Neuronal stem cell (in vitro differentiated cells): ENCODE measurements around the gene KIAA1671.

Experiments used
- DNase-seq: peaks from one replicate; pipeline ENCODE4 v3.0.0-alpha.2; 2013; ENCODE audit warnings: low spot score
- H2AFZ ChIP-seq: one replicate; pipeline ENCODE4 v1.6.1; 2013; ENCODE audit warnings: mild to moderate bottlenecking, low read length, inconsistent platforms
- H2AK5ac ChIP-seq: 2 replicates; pipeline ENCODE4 v1.6.1; 2013; ENCODE audit warnings: low read depth, mild to moderate bottlenecking, inconsistent platforms, low read length, moderate library complexity, mixed read lengths
- H2BK120ac ChIP-seq: 2 replicates; pipeline ENCODE4 v1.6.1; 2013; ENCODE audit warnings: low read depth, mild to moderate bottlenecking, inconsistent platforms, low read length, moderate library complexity, mixed read lengths
- H2BK12ac ChIP-seq: one replicate; pipeline ENCODE4 v1.6.1; 2013; ENCODE audit warnings: low read length, inconsistent platforms
- H2BK15ac ChIP-seq: 2 replicates; pipeline ENCODE4 v1.6.1; 2013; ENCODE audit warnings: mild to moderate bottlenecking, low read length, inconsistent platforms, mixed read lengths
- H2BK5ac ChIP-seq: one replicate; pipeline ENCODE4 v1.6.1; 2013; ENCODE audit warnings: inconsistent platforms, mild to moderate bottlenecking, low read length, moderate library complexity
- H3K14ac ChIP-seq: one replicate; pipeline ENCODE4 v1.6.1; 2013; ENCODE audit warnings: low read length, inconsistent platforms
- H3K18ac ChIP-seq: 2 replicates; pipeline ENCODE4 v1.6.1; 2013; ENCODE audit warnings: low read length, inconsistent platforms
- H3K23ac ChIP-seq: 2 replicates; pipeline ENCODE4 v1.6.1; 2013; ENCODE audit warnings: low read depth, mild to moderate bottlenecking, mixed read lengths, low read length, inconsistent platforms; ENCODE audit not compliant: poor library complexity
- H3K27ac ChIP-seq: replicated peaks from 3 replicates; pipeline ENCODE4 v1.5.1; 2013; ENCODE audit warnings: low read length, inconsistent platforms
- H3K27me3 ChIP-seq, 3 experiments: 2 replicates each; pipeline ENCODE4 v1.6.1; 2013; ENCODE audit warnings: low read length in 3 of 3, mild to moderate bottlenecking in 2 of 3, inconsistent platforms in 1 of 3, low read depth in 1 of 3, mixed read lengths in 1 of 3, moderate library complexity in 1 of 3; ENCODE audit not compliant: control insufficient read depth in 3 of 3, insufficient read depth in 3 of 3
- H3K36me3 ChIP-seq, 2 donors: replicated peaks in 1 of 2; 2 replicates each; pipeline ENCODE4 v1.6.1; 2013; ENCODE audit warnings: low read length in 2 of 2; ENCODE audit not compliant: control insufficient read depth in 2 of 2, insufficient read depth in 2 of 2
- H3K4ac ChIP-seq: 2 replicates; pipeline ENCODE4 v1.6.1; 2013; ENCODE audit warnings: inconsistent platforms, mild to moderate bottlenecking, low read length, moderate library complexity
- H3K4me1 ChIP-seq, 2 donors: 1 replicate in 1 of 2; 2 replicates in 1 of 2; pipeline ENCODE4 v1.6.1; 2013; ENCODE audit warnings: low read length in 2 of 2, low read depth in 1 of 2; ENCODE audit not compliant: control insufficient read depth in 2 of 2, insufficient read depth in 1 of 2
- H3K4me2 ChIP-seq: one replicate; pipeline ENCODE4 v1.6.1; 2013; ENCODE audit warnings: mild to moderate bottlenecking, low read length, inconsistent platforms; ENCODE audit not compliant: insufficient read depth, poor library complexity, severe bottlenecking
- H3K4me3 ChIP-seq, 2 donors: 2 replicates each; pipeline ENCODE4 v1.5.1; 2013; ENCODE audit warnings: low read length in 2 of 2, mild to moderate bottlenecking in 2 of 2, inconsistent platforms in 1 of 2, moderate library complexity in 1 of 2
- H3K79me1 ChIP-seq: one replicate; pipeline ENCODE4 v1.6.1; 2013; ENCODE audit warnings: low read depth, mild to moderate bottlenecking, inconsistent platforms, low read length, moderate library complexity
- H3K9ac ChIP-seq: one replicate; pipeline ENCODE4 v1.6.1; 2013; ENCODE audit warnings: mild to moderate bottlenecking, low read depth, low read length, inconsistent platforms; ENCODE audit not compliant: poor library complexity
- H3K9me3 ChIP-seq, 2 donors: replicated peaks in 1 of 2; 2 replicates each; pipeline versions ENCODE3 to v1.6.1; 2013; ENCODE audit warnings: low read length in 2 of 2, mild to moderate bottlenecking in 2 of 2, inconsistent platforms in 1 of 2, low read depth in 1 of 2, mixed read lengths in 1 of 2, moderate library complexity in 1 of 2; ENCODE audit not compliant: control insufficient read depth in 2 of 2, insufficient read depth in 1 of 2
- H4K8ac ChIP-seq: one replicate; pipeline ENCODE4 v1.6.1; 2013; ENCODE audit warnings: low read depth, mild to moderate bottlenecking, inconsistent platforms, low read length, moderate library complexity
- H4K91ac ChIP-seq: one replicate; pipeline ENCODE4 v1.6.1; 2013; ENCODE audit warnings: low read length, low read depth, mild to moderate bottlenecking, inconsistent platforms; ENCODE audit not compliant: poor library complexity
- WGBS, 2 donors: extraction: QIAGEN DNeasy Blood & Tissue Kit; methylation state at CpG; one replicate each; pipeline ENCODE4 v1.1.7; 2013; ENCODE audit warnings: missing lambda C conversion rate in 2 of 2, mixed read lengths in 1 of 2; ENCODE audit not compliant: insufficient read length in 2 of 2, insufficient replicate concordance in 1 of 2; ENCODE audit errors: extremely low coverage in 2 of 2; 5-methylcytosine and 5-hydroxymethylcytosine counted together

KIAA1671 gene

GRCh38 chr22:24992946-24993345, 40.4 kb downstream of the KIAA1671 start:
- no peak overlapping the region for H4K91ac ChIP-seq
- H3K14ac ChIP-seq = no peak overlapping the region
- no peak overlapping the region for H3K27ac ChIP-seq
- no peaks in the 10 kb centered on the region for H3K27me3 ChIP-seq
- H3K4ac ChIP-seq = peak overlapping the region; percentile 81
- H3K9me3 ChIP-seq = no peaks in the 10 kb centered on the region
- H3K36me3 ChIP-seq = no peaks in the 10 kb centered on the region
- H3K4me1 ChIP-seq = peaks cover 13 to 25% of the 10 kb centered on the region in 2 donors
- no peak for DNase-seq
- no peak overlapping the region for H2AFZ ChIP-seq
- peak overlapping the region; percentile 2 for H3K23ac ChIP-seq
- H2BK12ac ChIP-seq = no peak overlapping the region
- H2AK5ac ChIP-seq = no peak overlapping the region
- H3K4me3 ChIP-seq = no peak overlapping the region
- H2BK15ac ChIP-seq = no peak overlapping the region
- H3K79me1 ChIP-seq = peaks cover 5% of the 10 kb centered on the region
- no CpG with 5 or more reads among the region's 7 CpGs for WGBS, 2 donors
- H3K18ac ChIP-seq = peak overlapping the region; percentile 51
- H3K4me2 ChIP-seq = no peak overlapping the region
- no peak overlapping the region for H2BK5ac ChIP-seq
- no peak overlapping the region for H3K9ac ChIP-seq
- no peak overlapping the region for H2BK120ac ChIP-seq
- H4K8ac ChIP-seq = no peak overlapping the region

DNA sequence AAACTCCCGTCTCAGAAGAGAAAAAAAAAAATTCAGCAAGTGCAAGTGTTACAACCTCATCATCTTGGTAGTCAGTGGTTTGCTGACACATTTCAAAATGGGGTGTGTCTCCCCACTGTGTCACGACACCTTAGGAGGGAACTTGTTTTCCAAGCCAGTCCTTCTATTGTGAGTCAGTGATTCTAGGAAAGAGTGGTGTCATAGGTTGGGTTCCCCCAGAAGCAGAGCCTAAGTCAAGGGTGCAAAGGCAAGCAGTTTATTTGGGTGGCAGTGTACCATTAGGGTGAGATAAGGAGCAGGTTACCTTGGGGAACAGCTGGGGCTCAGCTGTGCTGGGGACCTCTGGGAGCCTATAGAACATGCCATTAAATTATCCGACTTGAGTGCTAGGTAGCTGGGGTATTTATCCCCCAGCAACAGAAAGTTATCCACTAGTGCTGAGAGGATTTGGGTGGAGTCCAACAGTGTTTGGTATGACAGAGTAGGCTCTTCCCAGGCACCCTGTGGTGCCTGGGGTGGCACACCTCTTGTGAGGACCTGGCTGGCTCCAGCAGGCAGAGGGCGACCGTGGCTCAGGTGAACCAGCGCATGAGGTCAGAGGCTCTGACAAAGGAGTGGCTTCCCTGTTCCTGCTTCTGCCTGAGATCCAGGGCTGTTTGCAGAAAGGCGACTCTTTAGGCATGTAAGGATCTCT, 41.7 kb downstream of the KIAA1671 start:
- H3K14ac ChIP-seq = no peak overlapping the region
- no peak overlapping the region for H3K27ac ChIP-seq
- no peak overlapping the region for H3K18ac ChIP-seq
- H3K9me3 ChIP-seq = no peaks in the 10 kb centered on the region
- no peak overlapping the region for H2BK12ac ChIP-seq
- no peak overlapping the region for H2AFZ ChIP-seq
- WGBS, 2 donors = no CpG with 5 or more reads among the region's 7 CpGs
- H3K4me2 ChIP-seq = no peak overlapping the region
- no peak overlapping the region for H3K9ac ChIP-seq
- H2BK120ac ChIP-seq = no peak overlapping the region
- peaks cover 5% of the 10 kb centered on the region for H3K79me1 ChIP-seq
- no peak overlapping the region for H2BK15ac ChIP-seq
- no peak overlapping the region for H3K4me3 ChIP-seq
- H3K23ac ChIP-seq = no peak overlapping the region
- no peak overlapping the region for H4K91ac ChIP-seq
- DNase-seq = no peak
- H2AK5ac ChIP-seq = no peak overlapping the region
- no peak overlapping the region for H4K8ac ChIP-seq
- H3K4ac ChIP-seq = no peak overlapping the region
- H3K4me1 ChIP-seq = peaks cover 13 to 23% of the 10 kb centered on the region in 2 donors
- no peak overlapping the region for H2BK5ac ChIP-seq
- H3K36me3 ChIP-seq = no peaks in the 10 kb centered on the region
- no peaks in the 10 kb centered on the region for H3K27me3 ChIP-seq

DNA sequence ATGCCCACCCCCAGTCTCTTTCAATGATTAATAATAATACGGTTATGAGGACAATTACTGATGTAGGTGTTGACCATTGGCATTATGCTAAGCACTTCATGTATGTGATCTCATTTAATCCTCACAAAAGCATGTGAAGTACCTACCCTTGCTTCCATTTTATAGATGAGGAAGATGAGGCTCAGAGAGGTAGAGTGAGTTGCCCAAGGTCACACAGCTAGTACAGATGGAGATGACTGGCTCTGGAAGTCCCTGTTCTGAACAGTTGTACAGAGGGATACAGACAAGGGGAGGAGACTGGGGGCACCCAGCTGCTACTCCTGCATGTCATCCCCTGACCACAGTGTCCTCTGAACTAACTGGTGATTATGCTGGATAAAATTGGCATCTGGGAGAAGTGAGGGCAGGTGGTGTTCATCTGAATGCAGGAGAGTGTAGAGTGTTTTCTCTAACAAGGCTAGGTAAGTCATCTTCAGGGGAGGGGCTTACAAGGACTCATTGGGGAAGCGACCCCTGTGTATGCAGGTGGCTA, 43.2 kb downstream of the KIAA1671 start:
- WGBS, 2 donors = no CpG with 5 or more reads among the region's 2 CpGs
- H3K18ac ChIP-seq = peak overlapping the region; percentile 0
- H4K91ac ChIP-seq = no peak overlapping the region
- H2AK5ac ChIP-seq = no peak overlapping the region
- H2BK15ac ChIP-seq = no peak overlapping the region
- no peak overlapping the region for H2BK5ac ChIP-seq
- no peaks in the 10 kb centered on the region for H3K36me3 ChIP-seq
- H3K14ac ChIP-seq = no peak overlapping the region
- no peak overlapping the region for H4K8ac ChIP-seq
- H3K4ac ChIP-seq = no peak overlapping the region
- H3K23ac ChIP-seq = no peak overlapping the region
- H2BK120ac ChIP-seq = no peak overlapping the region
- H3K4me2 ChIP-seq = no peak overlapping the region
- no peak overlapping the region for H3K4me3 ChIP-seq
- peaks cover under 1% of the 10 kb centered on the region for H3K79me1 ChIP-seq
- no peak overlapping the region for H3K9ac ChIP-seq
- H3K4me1 ChIP-seq = peaks cover 13 to 18% of the 10 kb centered on the region in 2 donors
- no peaks in the 10 kb centered on the region for H3K9me3 ChIP-seq
- H3K27ac ChIP-seq = peak overlapping the region; percentile 43
- H3K27me3 ChIP-seq = no peaks in the 10 kb centered on the region
- no peak overlapping the region for H2BK12ac ChIP-seq
- no peak for DNase-seq
- H2AFZ ChIP-seq = no peak overlapping the region

DNA sequence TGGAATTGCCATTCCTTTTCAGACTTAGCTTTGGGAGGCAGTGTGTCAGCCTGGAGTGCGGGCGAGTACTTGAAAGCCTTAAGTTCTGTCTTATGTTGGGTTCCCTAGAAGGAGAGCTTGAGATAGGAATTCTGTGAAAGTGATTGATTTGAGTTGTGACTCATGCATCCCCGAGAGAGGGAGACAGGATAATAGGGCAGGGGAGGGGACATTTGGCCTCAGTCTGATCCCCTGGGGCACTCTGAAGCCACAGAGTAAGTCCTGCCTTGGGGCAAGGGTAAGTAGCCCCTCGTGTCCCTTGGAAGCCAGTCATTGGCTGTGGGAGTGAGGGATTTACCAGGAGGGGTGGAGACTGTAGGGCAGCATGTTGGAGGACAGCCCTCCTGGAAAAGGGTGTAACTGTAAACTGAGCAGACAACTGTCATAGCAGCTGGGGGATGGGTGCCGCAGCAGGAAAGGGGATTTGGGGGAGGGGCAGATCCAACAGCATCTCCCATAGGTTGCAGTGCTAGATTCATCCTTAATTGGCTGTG, 44.0 kb downstream of the KIAA1671 start:
- H3K9ac ChIP-seq = no peak overlapping the region
- peak overlapping the region; percentile 43 for H3K27ac ChIP-seq
- H2AK5ac ChIP-seq = no peak overlapping the region
- H3K79me1 ChIP-seq = no peaks in the 10 kb centered on the region
- H3K9me3 ChIP-seq = no peaks in the 10 kb centered on the region
- no peak overlapping the region for H2BK5ac ChIP-seq
- no peak overlapping the region for H3K4ac ChIP-seq
- H3K27me3 ChIP-seq = no peaks in the 10 kb centered on the region
- H3K23ac ChIP-seq = no peak overlapping the region
- H3K4me1 ChIP-seq = peaks cover 13 to 18% of the 10 kb centered on the region in 2 donors
- H3K4me3 ChIP-seq = no peak overlapping the region
- peak overlapping the region; percentile 27 for H2AFZ ChIP-seq
- no peak overlapping the region for H4K8ac ChIP-seq
- no peak overlapping the region for H2BK120ac ChIP-seq
- no CpG with 5 or more reads among the region's 5 CpGs for WGBS, 2 donors
- H3K4me2 ChIP-seq = peak overlapping the region; percentile 32
- no peaks in the 10 kb centered on the region for H3K36me3 ChIP-seq
- H2BK12ac ChIP-seq = no peak overlapping the region
- H4K91ac ChIP-seq = no peak overlapping the region
- H3K14ac ChIP-seq = no peak overlapping the region
- H3K18ac ChIP-seq = no peak overlapping the region
- no peak overlapping the region for H2BK15ac ChIP-seq
- DNase-seq = peak; percentile 41
